NCI-H2081 treated with DMSO at 0.1 percent for 48 hours (cell line): ENCODE measurements around the gene ZFP14.

Source experiments
- DNase-seq: peaks from one replicate; lab custom pipeline; 2025; lab: John Stamatoyannopoulos, UW

Gene ZFP14

GRCh38 chr19:36378625-36379509, at the start of gene ZFP14:
Gene ZFP14, minus strand, starts transcription at chr19:36379201. Its CDS starts 11,309 bp downstream, at chr19:36367892.
- DNase-seq, result peak; percentile 57

- DNase-seq, result no peak
Measured at GRCh38 chr19:36423925-36424324, 44.9 kb upstream of the ZFP14 start.

- no peak for DNase-seq
Measured at GRCh38 chr19:36421749-36422481, 42.9 kb upstream of the ZFP14 start.

- DNase-seq, result no peak
Measured at GRCh38 chr19:36420961-36421748, 42.2 kb upstream of the ZFP14 start.

- DNase-seq, result no peak
Measured at GRCh38 chr19:36418287-36419001, 39.4 kb upstream of the ZFP14 start, which contains the start of gene ZFP82. Gene ZFP82, minus strand, starts transcription at chr19:36418644. Its CDS starts 8,855 bp downstream, at chr19:36409789.

- DNase-seq, result no peak
Measured at GRCh38 chr19:36417752-36418286, 38.8 kb upstream of the ZFP14 start.

- DNase-seq, result no peak
Measured at GRCh38 chr19:36409841-36410240, 30.8 kb upstream of the ZFP14 start.

GRCh38 chr19:36408101-36408500, 29.1 kb upstream of the ZFP14 start:
- DNase-seq, result no peak

GRCh38 chr19:36404498-36404897, 25.5 kb upstream of the ZFP14 start:
- no peak for DNase-seq

GRCh38 chr19:36401475-36401874, 22.5 kb upstream of the ZFP14 start:
- no peak for DNase-seq

GRCh38 chr19:36398571-36398970, 19.6 kb upstream of the ZFP14 start:
- no peak for DNase-seq

GRCh38 chr19:36392916-36393673, 14.1 kb upstream of the ZFP14 start:
- DNase-seq, result no peak

GRCh38 chr19:36379510-36379819, 464 bp upstream of the ZFP14 start:
- DNase-seq, result no peak

- DNase-seq, result no peak
Measured at GRCh38 chr19:36377541-36378178, 1.3 kb downstream of the ZFP14 start.

GRCh38 chr19:36373638-36374156, 5.3 kb downstream of the ZFP14 start:
- no peak for DNase-seq

- no peak for DNase-seq
Measured at GRCh38 chr19:36371886-36372285, 7.1 kb downstream of the ZFP14 start.

GRCh38 chr19:36363845-36364244, 15.2 kb downstream of the ZFP14 start:
- no peak for DNase-seq

GRCh38 chr19:36340786-36341372, 38.1 kb downstream of the ZFP14 start:
- DNase-seq, result no peak
